ENCODE measurements around the gene SMKR1.

The SMKR1 gene

GRCh38 chr7:129560831-129561230 is 58.5 kb downstream of the SMKR1 start:
- TF ChIP-seq, protein P1, sequence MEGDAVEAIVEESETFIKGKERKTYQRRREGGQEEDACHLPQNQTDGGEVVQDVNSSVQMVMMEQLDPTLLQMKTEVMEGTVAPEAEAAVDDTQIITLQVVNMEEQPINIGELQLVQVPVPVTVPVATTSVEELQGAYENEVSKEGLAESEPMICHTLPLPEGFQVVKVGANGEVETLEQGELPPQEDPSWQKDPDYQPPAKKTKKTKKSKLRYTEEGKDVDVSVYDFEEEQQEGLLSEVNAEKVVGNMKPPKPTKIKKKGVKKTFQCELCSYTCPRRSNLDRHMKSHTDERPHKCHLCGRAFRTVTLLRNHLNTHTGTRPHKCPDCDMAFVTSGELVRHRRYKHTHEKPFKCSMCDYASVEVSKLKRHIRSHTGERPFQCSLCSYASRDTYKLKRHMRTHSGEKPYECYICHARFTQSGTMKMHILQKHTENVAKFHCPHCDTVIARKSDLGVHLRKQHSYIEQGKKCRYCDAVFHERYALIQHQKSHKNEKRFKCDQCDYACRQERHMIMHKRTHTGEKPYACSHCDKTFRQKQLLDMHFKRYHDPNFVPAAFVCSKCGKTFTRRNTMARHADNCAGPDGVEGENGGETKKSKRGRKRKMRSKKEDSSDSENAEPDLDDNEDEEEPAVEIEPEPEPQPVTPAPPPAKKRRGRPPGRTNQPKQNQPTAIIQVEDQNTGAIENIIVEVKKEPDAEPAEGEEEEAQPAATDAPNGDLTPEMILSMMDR (IDR thresholded peaks at IDR 0.05; ENCODE audit: low read depth, low read length), result no peak
- no peak for TF ChIP-seq EZH2phosphoT487 (IDR thresholded peaks at IDR 0.05; ENCODE audit: low read depth)
- H2AFZ ChIP-seq (ENCODE audit: low read depth, low read length), result no peak overlapping the region
- H4K20me1 ChIP-seq (ENCODE audit: insufficient read depth, low read length), result no peaks in the 10 kb centered on the region
- H3K79me2 ChIP-seq (ENCODE audit: low read length), result no peaks in the 10 kb centered on the region
- no peak overlapping the region for H3K27ac ChIP-seq (ENCODE audit: low read length)
- H3K9ac ChIP-seq (ENCODE audit: low read length), result no peak overlapping the region
- H3K27me3 ChIP-seq (ENCODE audit: low read depth, low read length), result peaks cover 9% of the 10 kb centered on the region
- H3K4me2 ChIP-seq (ENCODE audit: low read length), result no peak overlapping the region
- H3K9me3 ChIP-seq (ENCODE audit: insufficient read depth, low read length), result no peaks in the 10 kb centered on the region
- H3K36me3 ChIP-seq (replicated peaks; ENCODE audit: low read depth, low read length), result no peaks in the 10 kb centered on the region
- H3K4me1 ChIP-seq (ENCODE audit: low read length), result no peaks in the 10 kb centered on the region
- no peak overlapping the region for H3K4me3 ChIP-seq (ENCODE audit: low read length)

DNA sequence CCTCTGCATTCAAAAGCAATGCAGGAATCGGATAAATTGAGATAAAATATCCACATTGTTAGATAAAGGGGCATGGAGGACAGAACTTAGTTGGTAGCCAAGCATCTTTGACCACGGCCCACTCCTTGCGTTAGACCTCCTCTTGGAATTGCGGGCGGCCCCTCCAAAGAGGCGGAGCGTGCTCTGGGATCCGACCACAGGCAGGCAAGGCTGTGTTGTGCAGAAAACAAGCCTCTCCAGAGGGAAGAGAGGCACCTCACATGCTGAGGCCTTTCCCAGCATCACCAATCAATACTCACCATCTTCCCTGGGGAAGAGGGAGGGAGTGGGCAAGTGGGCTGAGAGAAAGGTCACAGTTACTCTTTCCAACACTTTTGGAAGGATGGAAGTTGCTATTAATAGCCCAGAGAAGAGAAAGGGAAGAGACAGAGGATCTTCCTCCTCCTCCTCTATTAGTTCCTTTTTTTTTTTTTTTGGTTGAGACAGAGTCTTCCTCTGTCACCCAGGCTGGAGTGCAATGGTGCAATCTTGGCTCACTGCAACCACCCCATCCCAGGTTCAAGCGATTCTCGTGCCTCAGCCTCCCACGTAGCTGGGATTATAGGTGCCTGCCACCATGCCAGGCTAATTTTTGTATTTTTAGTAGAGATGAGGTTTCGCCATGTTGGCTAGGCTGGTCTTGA is 59.5 kb downstream of the SMKR1 start:
- no peak overlapping the region for H2AFZ ChIP-seq (ENCODE audit: low read depth, low read length)
- no peak overlapping the region for H3K27ac ChIP-seq (ENCODE audit: low read length)
- no peak overlapping the region for H3K9ac ChIP-seq (ENCODE audit: low read length)
- no peaks in the 10 kb centered on the region for H4K20me1 ChIP-seq (ENCODE audit: insufficient read depth, low read length)
- no peak overlapping the region for H3K4me2 ChIP-seq (ENCODE audit: low read length)
- TF ChIP-seq EZH2phosphoT487 (IDR thresholded peaks at IDR 0.05; ENCODE audit: low read depth), result no peak
- TF ChIP-seq, protein P1 (IDR thresholded peaks at IDR 0.05; ENCODE audit: low read depth, low read length), result no peak
- no peaks in the 10 kb centered on the region for H3K79me2 ChIP-seq (ENCODE audit: low read length)
- H3K27me3 ChIP-seq (ENCODE audit: low read depth, low read length), result peaks cover 9% of the 10 kb centered on the region
- H3K36me3 ChIP-seq (replicated peaks; ENCODE audit: low read depth, low read length), result no peaks in the 10 kb centered on the region
- H3K9me3 ChIP-seq (ENCODE audit: insufficient read depth, low read length), result no peaks in the 10 kb centered on the region
- H3K4me1 ChIP-seq (ENCODE audit: low read length), result peaks cover 7% of the 10 kb centered on the region
- H3K4me3 ChIP-seq (ENCODE audit: low read length), result no peak overlapping the region

All from OCI-LY3 (cell line).